ENCODE measurements around the gene UGT3A1.

The UGT3A1 gene

DNA sequence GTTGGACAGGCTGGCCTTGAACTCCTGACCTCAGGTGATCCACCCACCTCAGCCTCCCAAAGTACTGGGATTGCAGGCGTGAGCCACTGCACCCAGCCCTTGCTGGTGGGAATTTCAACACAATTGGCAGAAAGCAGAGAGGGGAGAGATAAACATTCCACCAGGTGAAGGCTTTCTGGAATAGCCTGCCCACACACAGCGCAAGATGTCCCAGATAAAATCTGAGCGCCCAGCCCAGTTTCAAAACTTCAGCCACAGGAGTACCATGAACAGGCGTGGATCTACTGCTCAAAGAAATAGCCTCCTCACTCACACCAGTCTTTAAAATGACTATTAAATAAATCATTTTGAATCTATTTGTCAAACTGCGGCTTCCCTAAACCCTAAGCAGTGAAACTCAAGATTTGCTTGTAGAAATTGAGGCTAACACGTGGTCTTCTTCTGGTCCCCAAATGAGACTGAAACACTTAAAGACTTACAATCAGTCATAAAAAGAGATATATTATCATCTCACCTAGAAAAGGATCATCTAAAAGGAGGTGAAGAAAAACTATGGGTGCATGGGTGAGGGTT, 87.5 kb downstream of the UGT3A1 start:
- no peak for DNase-seq

DNA sequence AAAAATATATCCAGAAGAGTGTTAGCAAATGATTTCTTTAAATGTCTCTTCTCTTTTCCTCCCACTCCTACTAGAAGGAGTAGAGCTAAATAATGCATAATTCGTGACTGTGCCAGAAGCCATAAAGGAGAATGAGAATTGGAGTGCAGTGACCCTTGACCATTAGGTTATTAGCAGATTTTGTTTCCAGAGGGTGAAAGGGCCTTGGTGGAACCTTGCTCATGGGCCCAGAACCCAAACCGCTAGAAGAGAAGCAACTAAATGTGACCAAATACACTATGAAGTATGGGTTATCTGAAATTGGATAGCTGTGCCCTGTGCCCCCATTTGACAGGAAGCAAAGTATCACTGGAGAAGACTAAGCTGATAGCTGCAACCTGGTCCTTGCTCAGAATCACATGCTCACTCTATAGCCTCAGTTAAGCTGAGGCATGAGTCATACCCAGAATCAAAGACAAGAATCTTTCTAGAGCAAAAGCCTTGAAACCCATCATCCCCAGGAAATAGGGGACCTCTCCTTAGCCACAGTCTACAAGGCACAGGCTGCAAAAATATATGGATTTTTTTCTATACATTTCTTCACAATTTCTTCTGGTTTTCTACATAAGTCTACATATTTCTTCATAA, 89.0 kb downstream of the UGT3A1 start:
- DNase-seq = peak; percentile 36
